ENCODE results near the gene NFATC2.

- TF ChIP-seq, protein P1, sequence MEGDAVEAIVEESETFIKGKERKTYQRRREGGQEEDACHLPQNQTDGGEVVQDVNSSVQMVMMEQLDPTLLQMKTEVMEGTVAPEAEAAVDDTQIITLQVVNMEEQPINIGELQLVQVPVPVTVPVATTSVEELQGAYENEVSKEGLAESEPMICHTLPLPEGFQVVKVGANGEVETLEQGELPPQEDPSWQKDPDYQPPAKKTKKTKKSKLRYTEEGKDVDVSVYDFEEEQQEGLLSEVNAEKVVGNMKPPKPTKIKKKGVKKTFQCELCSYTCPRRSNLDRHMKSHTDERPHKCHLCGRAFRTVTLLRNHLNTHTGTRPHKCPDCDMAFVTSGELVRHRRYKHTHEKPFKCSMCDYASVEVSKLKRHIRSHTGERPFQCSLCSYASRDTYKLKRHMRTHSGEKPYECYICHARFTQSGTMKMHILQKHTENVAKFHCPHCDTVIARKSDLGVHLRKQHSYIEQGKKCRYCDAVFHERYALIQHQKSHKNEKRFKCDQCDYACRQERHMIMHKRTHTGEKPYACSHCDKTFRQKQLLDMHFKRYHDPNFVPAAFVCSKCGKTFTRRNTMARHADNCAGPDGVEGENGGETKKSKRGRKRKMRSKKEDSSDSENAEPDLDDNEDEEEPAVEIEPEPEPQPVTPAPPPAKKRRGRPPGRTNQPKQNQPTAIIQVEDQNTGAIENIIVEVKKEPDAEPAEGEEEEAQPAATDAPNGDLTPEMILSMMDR (IDR thresholded peaks at IDR 0.05; ENCODE audit: poor library complexity), result no peak
- TF ChIP-seq EZH2 (IDR thresholded peaks at IDR 0.05; ENCODE audit: borderline replicate concordance), result no peak
- TF ChIP-seq EZH2phosphoT487 (IDR thresholded peaks at IDR 0.05; ENCODE audit: low read depth, severe bottlenecking, unreplicated experiment), result no peak
Measured at GRCh38 chr20:51431321-51431720, 111.2 kb downstream of the NFATC2 start.
